ENCODE measurements around the gene POTEI.
"Not testable (repeated sequence)": the region's sequence is repeated elsewhere in the genome, so short reads cannot be mapped to it uniquely, and the experiment has no call there.

POTEI gene

DNA sequence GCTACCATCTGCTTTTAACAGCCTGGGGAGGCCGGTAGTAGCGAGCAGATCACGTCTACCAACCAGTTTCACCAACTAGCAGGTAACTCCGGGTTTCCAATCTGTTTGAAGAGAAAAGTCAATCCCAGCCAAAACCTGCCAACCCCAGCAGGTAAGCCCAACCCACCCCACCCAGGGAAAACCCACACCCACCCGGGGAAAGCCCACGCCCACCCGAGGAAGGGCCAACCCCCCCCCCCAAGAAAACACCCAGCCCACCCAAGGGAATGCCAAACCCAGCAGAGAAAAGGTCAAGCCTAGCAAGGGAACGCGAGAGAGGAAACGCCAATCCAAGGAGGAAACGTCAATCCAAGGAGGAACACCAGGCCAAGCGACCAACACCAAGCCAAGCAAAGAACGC is at the start of gene POTEI:
Gene POTEI (minus strand): TSS at position 101 of the 400 bp plus-strand sequence. CDS start 93 bp downstream, at position 8.
- CTCF ChIA-PET; DNase-seq (ENCODE audit: extremely low spot score); POLR2A ChIA-PET: not testable (repeated sequence)

DNA sequence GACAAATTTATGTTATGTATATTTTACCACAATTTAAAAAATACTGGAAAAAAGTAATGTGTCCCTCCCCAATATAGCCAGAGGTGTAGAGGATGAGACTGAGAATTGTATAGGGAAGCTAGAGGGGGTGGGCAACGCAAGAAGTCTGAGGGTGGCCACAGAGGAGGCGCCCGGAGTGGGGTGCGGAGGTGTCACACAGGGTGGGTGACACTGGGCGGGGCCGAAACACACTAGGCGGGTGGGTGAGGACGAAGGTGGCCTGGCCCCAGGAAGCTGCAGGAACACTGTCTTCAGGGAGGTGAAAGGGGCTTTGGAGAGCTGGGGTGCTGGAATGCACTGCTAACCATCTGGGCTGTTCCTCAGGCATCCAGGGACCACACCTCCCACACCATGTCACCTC is 47.3 kb upstream of the POTEI start:
- DNase-seq (ENCODE audit: extremely low spot score); CTCF ChIA-PET; POLR2A ChIA-PET: not testable (repeated sequence)

- POLR2A ChIA-PET; DNase-seq (ENCODE audit: extremely low spot score); CTCF ChIA-PET: not testable (repeated sequence)
Observed at GRCh38 chr2:130554178-130554577, 45.0 kb upstream of the POTEI start.

GRCh38 chr2:130549475-130549874 is 40.3 kb upstream of the POTEI start:
- CTCF ChIA-PET; DNase-seq (ENCODE audit: extremely low spot score); POLR2A ChIA-PET: not testable (repeated sequence)

DNA sequence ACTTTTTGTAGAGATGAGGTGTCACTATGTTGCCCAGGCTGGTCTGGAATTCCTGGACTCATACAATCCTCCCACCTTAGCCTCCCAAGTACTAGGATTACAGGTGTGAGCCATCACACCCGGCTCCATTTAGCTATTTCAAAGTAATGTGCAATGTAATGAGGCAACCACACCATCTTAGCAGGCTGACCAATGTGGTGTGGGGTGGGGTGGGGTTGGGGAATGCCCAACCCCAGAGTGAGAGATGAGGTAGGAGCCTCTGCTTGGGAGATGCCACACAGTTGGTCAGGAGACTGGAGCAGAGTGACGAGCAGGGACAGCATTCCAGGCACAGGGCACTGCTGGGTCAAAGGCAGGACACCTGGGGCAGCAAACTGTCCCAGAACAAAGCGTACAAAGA is 39.3 kb upstream of the POTEI start:
- DNase-seq (ENCODE audit: extremely low spot score); POLR2A ChIA-PET; CTCF ChIA-PET: not testable (repeated sequence)

DNA sequence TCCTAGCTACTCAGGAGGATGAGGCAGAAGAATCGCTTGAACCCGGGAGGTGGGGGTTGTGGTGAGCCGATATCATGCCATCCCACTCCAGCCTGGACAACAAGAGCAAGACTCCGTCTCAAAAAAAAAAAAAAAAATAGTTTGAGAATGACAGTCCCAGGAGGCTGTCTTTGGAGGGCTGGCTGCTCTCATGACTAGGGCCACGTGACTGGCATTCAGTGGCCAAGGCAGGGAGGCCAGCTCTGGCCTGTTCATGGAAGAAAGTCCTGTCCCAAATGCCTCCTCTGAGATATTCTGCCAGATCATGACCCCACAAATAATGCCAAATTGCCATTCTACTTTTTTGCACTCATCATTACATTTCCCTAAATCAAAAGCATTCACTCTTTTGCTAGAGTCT is 35.9 kb upstream of the POTEI start:
- POLR2A ChIA-PET; CTCF ChIA-PET; DNase-seq (ENCODE audit: extremely low spot score): not testable (repeated sequence)

DNA sequence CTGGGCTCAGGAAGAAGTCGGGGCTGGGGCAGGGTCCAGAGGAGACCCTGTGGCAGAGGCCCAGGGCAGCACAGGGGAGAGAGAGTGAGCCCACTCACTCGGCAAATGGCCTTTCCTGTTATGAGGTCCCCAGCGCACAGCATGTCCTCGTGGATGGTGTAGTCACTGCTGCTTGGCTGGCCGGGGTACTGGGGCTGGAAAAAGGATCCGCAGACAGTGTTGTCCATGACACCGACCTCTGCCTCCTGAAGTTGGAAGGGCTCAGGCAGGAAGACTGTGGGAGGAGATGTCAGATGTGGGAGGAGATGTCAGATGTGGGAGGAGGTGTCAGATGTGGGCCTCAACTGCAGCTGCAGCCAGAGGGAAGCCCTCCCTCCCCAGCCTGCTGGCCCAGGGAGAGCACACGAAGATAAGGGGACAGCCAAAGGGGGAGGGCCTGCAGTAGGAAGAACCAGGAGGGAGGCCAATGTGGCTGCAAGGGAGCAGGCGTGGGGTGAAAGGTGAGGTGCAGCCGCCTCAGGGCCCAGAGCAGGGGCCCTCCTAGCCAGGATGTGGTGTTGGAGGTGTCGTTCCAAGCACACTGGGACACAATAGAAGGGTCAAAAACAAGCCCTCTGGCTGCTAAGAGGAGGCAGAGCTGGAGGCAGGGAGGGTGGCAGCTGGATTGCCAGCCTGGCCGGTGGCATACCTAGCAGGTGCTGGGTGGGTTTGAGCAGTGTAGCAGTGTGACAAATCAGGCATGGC is 34.8 kb upstream of the POTEI start:
- CTCF ChIA-PET; POLR2A ChIA-PET; DNase-seq (ENCODE audit: extremely low spot score): not testable (repeated sequence)

DNA sequence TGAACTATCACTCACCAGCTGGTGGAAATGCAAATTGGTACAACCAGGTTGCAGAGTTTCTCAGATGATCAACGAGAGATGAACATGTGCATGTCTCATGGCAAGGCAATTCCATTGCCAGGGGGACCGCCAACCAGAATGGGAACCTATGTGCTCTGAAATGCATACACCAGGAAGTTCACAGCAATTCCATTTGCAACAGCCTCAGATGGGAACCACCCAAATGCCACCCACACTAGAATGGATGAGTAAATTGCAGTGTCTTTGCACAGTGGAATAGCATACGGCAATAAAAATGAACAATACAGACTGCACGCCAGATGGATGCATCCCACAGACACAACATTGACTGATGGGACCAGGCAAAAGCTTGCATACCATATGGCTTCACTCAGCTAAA is 33.7 kb upstream of the POTEI start:
- POLR2A ChIA-PET; DNase-seq (ENCODE audit: extremely low spot score); CTCF ChIA-PET: not testable (repeated sequence)

DNA sequence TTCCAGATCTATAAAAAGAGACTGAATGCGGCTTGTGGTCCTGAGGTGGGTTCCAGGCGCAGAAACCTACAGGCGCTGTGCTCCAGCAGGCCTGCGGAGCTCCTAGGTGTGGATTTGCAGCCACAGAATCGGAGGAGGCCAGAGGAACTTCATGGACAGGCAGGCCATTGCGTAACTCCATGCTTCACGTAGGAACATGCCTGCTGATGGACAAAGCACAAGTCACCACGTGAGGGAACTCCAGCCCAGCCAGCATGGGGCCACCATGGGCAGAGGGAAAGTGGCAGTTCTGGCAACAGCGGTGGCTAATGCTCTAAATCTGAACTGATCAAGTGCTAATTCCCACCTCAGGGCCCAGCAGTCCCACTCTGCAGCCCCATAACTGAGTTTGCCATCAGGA is 29.1 kb upstream of the POTEI start:
- POLR2A ChIA-PET; CTCF ChIA-PET; DNase-seq (ENCODE audit: extremely low spot score): not testable (repeated sequence)

GRCh38 chr2:130536654-130537053 is 27.5 kb upstream of the POTEI start:
- POLR2A ChIA-PET; DNase-seq (ENCODE audit: extremely low spot score); CTCF ChIA-PET: not testable (repeated sequence)

GRCh38 chr2:130531672-130532071 is 22.5 kb upstream of the POTEI start:
- CTCF ChIA-PET; DNase-seq (ENCODE audit: extremely low spot score); POLR2A ChIA-PET: not testable (repeated sequence)

- POLR2A ChIA-PET; DNase-seq (ENCODE audit: extremely low spot score); CTCF ChIA-PET: not testable (repeated sequence)
Observed at GRCh38 chr2:130531225-130531624, 22.1 kb upstream of the POTEI start.

GRCh38 chr2:130530212-130530611 is 21.1 kb upstream of the POTEI start:
- CTCF ChIA-PET; POLR2A ChIA-PET; DNase-seq (ENCODE audit: extremely low spot score): not testable (repeated sequence)

DNA sequence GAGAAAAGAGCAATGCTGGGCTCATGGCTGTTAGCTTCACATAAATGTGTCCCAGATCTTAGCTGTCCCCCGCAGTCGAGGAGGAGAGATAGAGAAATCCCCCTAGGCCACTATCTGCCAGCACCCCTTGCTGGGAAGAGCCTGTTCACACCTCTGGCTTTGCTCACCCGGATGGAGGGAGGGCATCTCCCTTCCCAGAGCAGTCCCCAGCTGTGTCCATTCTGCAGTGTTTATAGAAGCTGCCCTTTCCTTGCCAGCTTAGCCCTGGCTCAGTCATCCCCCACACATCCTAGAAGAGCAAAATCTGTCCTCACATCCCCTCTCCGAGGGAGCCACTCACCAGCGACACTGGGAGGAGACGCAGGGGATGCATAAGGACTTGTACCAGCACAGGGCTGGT is 20.4 kb upstream of the POTEI start:
- POLR2A ChIA-PET, CTCF ChIA-PET: not testable (repeated sequence)

GRCh38 chr2:130527365-130527967 is 18.3 kb upstream of the POTEI start:
- POLR2A ChIA-PET; DNase-seq (ENCODE audit: extremely low spot score); CTCF ChIA-PET: not testable (repeated sequence)

More for the DNA sequence above, 20.4 kb upstream of the POTEI start:
- not testable (repeated sequence) for DNase-seq (ENCODE audit: extremely low spot score)

DNA sequence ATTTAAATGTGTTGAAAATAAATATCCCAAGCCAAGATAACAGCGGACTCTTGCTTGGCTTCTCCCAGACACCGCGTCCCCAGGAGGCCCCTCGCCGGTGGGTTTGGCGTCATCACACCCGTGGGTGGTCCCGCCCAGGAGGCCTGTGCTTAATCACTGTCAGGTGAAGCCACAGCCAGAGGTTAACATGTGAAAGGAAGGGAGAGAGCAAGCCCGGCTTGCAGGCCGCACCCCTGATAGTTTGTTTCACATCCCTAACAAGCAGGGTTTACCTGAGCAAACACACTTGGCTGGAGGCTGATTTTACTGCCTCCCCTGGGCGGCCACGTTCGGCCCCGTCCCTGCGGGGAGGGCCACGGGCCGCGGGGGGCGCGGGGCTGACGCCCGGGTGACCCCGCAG is 13.3 kb upstream of the POTEI start:
- DNase-seq (ENCODE audit: extremely low spot score); CTCF ChIA-PET; POLR2A ChIA-PET: not testable (repeated sequence)

DNA sequence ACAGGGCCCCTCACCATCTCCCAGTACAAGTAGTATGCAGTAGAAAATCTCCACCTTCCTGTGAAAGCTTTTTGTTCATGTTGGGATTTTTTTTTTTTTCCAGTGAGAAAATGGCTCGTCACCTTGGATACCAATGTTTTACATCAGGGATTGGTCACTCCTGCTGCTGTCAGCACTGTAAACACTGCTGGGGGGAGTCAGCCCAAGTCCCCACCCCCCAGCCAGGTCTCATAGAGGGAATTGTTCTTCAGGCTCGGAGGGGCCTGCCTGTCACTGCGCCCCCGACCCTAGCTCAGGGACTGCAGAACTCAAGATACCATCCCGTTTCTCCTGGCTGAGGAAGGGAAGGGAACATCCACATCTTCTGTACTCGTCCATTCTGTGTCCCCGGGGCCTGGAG is 11.9 kb upstream of the POTEI start, which contains the start of gene CFC1B:
Gene CFC1B (plus strand): TSS at position 231 of the 400 bp plus-strand sequence. CDS start 263 bp downstream, outside the sequence.
- POLR2A ChIA-PET; DNase-seq (ENCODE audit: extremely low spot score); CTCF ChIA-PET: not testable (repeated sequence)

DNA sequence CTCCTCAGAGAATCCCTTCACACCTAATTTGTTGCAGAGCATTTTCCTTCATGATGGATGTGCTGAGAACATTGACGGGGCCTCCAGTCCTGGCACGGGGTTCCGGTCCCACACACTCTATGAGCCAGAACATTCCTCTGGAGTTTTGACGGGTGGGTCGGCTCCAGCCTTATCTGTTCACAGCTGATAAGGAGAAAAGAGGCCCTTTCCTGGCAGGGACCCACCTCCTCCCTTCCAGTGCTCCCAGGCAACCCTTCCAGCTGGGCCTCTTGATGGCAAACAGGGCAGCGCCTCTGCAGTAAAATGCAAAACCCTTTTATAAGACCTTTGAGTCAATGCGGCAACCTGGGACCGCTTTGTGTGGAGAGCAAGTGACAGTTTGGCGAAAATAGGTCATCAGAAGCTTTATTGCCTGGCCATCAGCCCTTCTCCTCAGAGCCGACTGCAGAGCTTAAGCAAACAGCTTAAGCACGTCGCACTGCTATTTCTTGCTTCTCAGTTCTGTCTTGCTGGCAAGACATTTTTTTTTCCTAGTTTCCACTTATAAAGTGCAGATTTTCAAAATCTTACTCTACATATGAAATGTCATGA is 9.5 kb upstream of the POTEI start:
- POLR2A ChIA-PET; DNase-seq (ENCODE audit: extremely low spot score); CTCF ChIA-PET: not testable (repeated sequence)

- CTCF ChIA-PET; DNase-seq (ENCODE audit: extremely low spot score); POLR2A ChIA-PET: not testable (repeated sequence)
Observed at GRCh38 chr2:130511747-130512451, 2.8 kb upstream of the POTEI start.
